SU-DHL-6 (cell line): ENCODE measurements around the gene POU6F2.

ENCODE experiments used
- H2AFZ ChIP-seq: fragments of 200-600 bp; sonication (generic); 2 replicates; pipeline ENCODE4 v1.6.1; 2014; ENCODE audit warnings: low read depth, mild to moderate bottlenecking, moderate library complexity, mixed read lengths, antibody characterized with exemption, low read length; ENCODE audit not compliant: severe bottlenecking
- H3F3A ChIP-seq: fragments of 200-600 bp; shearing (Covaris generic); 2 replicates; pipeline ENCODE4 v1.6.0; 2016; ENCODE audit warnings: antibody characterized with exemption, mild to moderate bottlenecking; ENCODE audit not compliant: insufficient read depth
- H3K27ac ChIP-seq: fragments of 200-600 bp; sonication (generic); 2 replicates; pipeline ENCODE4 v1.5.1; 2016; ENCODE audit warnings: low read depth, mild to moderate bottlenecking, low read length, moderate library complexity, mixed read lengths
- H3K27me3 ChIP-seq: fragments of 200-600 bp; sonication (generic), shearing (Covaris generic); 2 replicates; pipeline ENCODE4 v1.6.0; 2014; ENCODE audit warnings: mild to moderate bottlenecking, low read length
- H3K36me3 ChIP-seq: fragments of 200-600 bp; sonication (generic); 2 replicates; pipeline ENCODE4 v1.6.1; 2014; ENCODE audit warnings: mild to moderate bottlenecking, low read length, mixed read lengths
- H3K4me2 ChIP-seq: fragments of 300-600, 200-600 bp; shearing (Covaris generic), sonication (generic); 2 replicates; pipeline ENCODE4 v1.6.0; 2014; ENCODE audit warnings: low read length, low read depth, mild to moderate bottlenecking; ENCODE audit not compliant: poor library complexity, severe bottlenecking
- H3K4me3 ChIP-seq: fragments of 200-600 bp; sonication (generic); 2 replicates; pipeline ENCODE4 v1.5.1; 2014; ENCODE audit warnings: antibody characterized with exemption, low read length, mild to moderate bottlenecking, mixed read lengths; ENCODE audit not compliant: insufficient read depth, poor library complexity, severe bottlenecking
- H3K79me2 ChIP-seq: fragments of 200-600 bp; sonication (generic); 2 replicates; pipeline ENCODE4 v1.6.1; 2014; ENCODE audit warnings: mild to moderate bottlenecking, low read length, moderate library complexity; ENCODE audit not compliant: insufficient read depth
- H3K9ac ChIP-seq: fragments of 200-600 bp; sonication (generic); 2 replicates; pipeline ENCODE4 v1.7.0; 2014; ENCODE audit warnings: mild to moderate bottlenecking, low read length
- H3K9me2 ChIP-seq: fragments of 200-600 bp; sonication (generic); replicated peaks from 2 replicates; pipeline ENCODE4 v1.6.1; 2014; ENCODE audit warnings: low read length; ENCODE audit not compliant: insufficient read depth
- H3K9me3 ChIP-seq: fragments of 200-600 bp; sonication (generic); 2 replicates; pipeline ENCODE4 v1.6.1; 2014; ENCODE audit warnings: low read length, mixed read lengths; ENCODE audit not compliant: insufficient read depth
- H4K20me1 ChIP-seq: fragments of 200-600 bp; sonication (generic); 2 replicates; pipeline ENCODE4 v1.6.1; 2014; ENCODE audit warnings: low read depth, mild to moderate bottlenecking, antibody characterized with exemption, low read length, moderate library complexity, mixed read lengths
- CTCF ChIP-seq: fragments of 200-600 bp; sonication (generic); IDR thresholded peaks from one replicate; pipeline ENCODE4 v1.5.1; 2017; ENCODE audit warnings: antibody characterized with exemption, mild to moderate bottlenecking, low read length, moderate library complexity; ENCODE audit not compliant: insufficient read depth, poor library complexity, severe bottlenecking
- EZH2phosphoT487 ChIP-seq: fragments of 200-600 bp; sonication (generic), shearing (Covaris generic); conservative IDR thresholded peaks from 2 replicates; pipeline ENCODE4 v1.6.1; 2018; ENCODE audit warnings: mild to moderate bottlenecking, antibody characterized with exemption, low read length, moderate library complexity, mixed read lengths

POU6F2 gene

GRCh38 chr7:39238234-39238869, 260.6 kb downstream of the POU6F2 start:
- H3K9me3 ChIP-seq: no peaks in the 10 kb centered on the region
- no peaks in the 10 kb centered on the region for H3K9me2 ChIP-seq
- H3F3A ChIP-seq: no peaks in the 10 kb centered on the region
- TF ChIP-seq CTCF (no peak), EZH2phosphoT487 (no peak)
- H3K27me3 ChIP-seq: no peaks in the 10 kb centered on the region
- H3K36me3 ChIP-seq: no peaks in the 10 kb centered on the region
- no peaks in the 10 kb centered on the region for H4K20me1 ChIP-seq
- no peaks in the 10 kb centered on the region for H3K79me2 ChIP-seq
- no peak overlapping the region for H3K27ac ChIP-seq
- H3K4me2 ChIP-seq: no peak overlapping the region
- H3K9ac ChIP-seq: no peak overlapping the region
- H3K4me3 ChIP-seq: no peak overlapping the region
- no peak overlapping the region for H2AFZ ChIP-seq

GRCh38 chr7:39240864-39241263, 263.2 kb downstream of the POU6F2 start:
- Histone ChIP-seq H3K4me2 (no peak overlapping the region), H3K4me3 (no peak overlapping the region), H3K36me3 (no peaks in the 10 kb centered on the region), H3K27me3 (no peaks in the 10 kb centered on the region), H3K9ac (no peak overlapping the region), H3K79me2 (no peaks in the 10 kb centered on the region), H3K27ac (no peak overlapping the region), H3K9me2 (no peaks in the 10 kb centered on the region), H2AFZ (no peak overlapping the region), H3F3A (no peaks in the 10 kb centered on the region), H3K9me3 (no peaks in the 10 kb centered on the region), H4K20me1 (no peaks in the 10 kb centered on the region)
- no peak for TF ChIP-seq EZH2phosphoT487
- no peak for TF ChIP-seq CTCF

GRCh38 chr7:39247576-39247975, 269.9 kb downstream of the POU6F2 start:
- Histone ChIP-seq H2AFZ (no peak overlapping the region), H3K27me3 (no peaks in the 10 kb centered on the region), H3K9ac (no peak overlapping the region), H3F3A (no peaks in the 10 kb centered on the region), H3K4me3 (no peak overlapping the region), H4K20me1 (no peaks in the 10 kb centered on the region), H3K79me2 (no peaks in the 10 kb centered on the region), H3K9me2 (no peaks in the 10 kb centered on the region), H3K4me2 (no peak overlapping the region), H3K36me3 (no peaks in the 10 kb centered on the region), H3K9me3 (no peaks in the 10 kb centered on the region), H3K27ac (no peak overlapping the region)
- TF ChIP-seq EZH2phosphoT487 (no peak), CTCF (no peak)
